Gastrocnemius medialis (tissue), 4 donors: Measurements from ENCODE around the gene PPP1R3D. TPM values are rescaled to one million over a fixed set of nuclear protein-coding genes. Genes with fewer than 3 reads are reported as not detected.

Experiments
- ATAC-seq, 2 donors: fragments of 150-250 bp; one replicate each; pipeline ENCODE4 v1.9.1; 2016
- DNase-seq, 2 donors: peaks; one replicate each; pipeline ENCODE4 v3.0.0-alpha.2; 2019
- H3K27ac ChIP-seq, 4 donors: fragments of 200-600 bp; sonication (generic); 1 replicate in 1 of 4; 2 replicates in 3 of 4; pipeline ENCODE4 v1.5.1; 2016 to 2018; ENCODE audit warnings: mild to moderate bottlenecking in 2 of 4, moderate library complexity in 1 of 4
- H3K27me3 ChIP-seq, 3 donors: fragments of 200-600 bp; sonication (generic) in 2 of 3; 1 replicate in 1 of 3; 2 replicates in 2 of 3; pipeline versions ENCODE4 v1.5.1 to v1.6.0; 2016 to 2019; ENCODE audit warnings: mild to moderate bottlenecking in 1 of 3, moderate library complexity in 1 of 3
- H3K36me3 ChIP-seq, 2 donors: fragments of 200-600 bp; sonication (generic) in 1 of 2; one replicate each; pipeline ENCODE4 v1.5.1; 2017 to 2018
- H3K4me1 ChIP-seq, 2 donors: fragments of 200-600 bp; sonication (generic) in 1 of 2; one replicate each; pipeline ENCODE4 v1.5.1; 2016 to 2017; ENCODE audit warnings: mild to moderate bottlenecking in 2 of 2
- H3K4me3 ChIP-seq, 4 donors: fragments of 200-600 bp; sonication (generic) in 3 of 4; 1 replicate in 1 of 4; 2 replicates in 3 of 4; pipeline ENCODE4 v1.5.1; 2016 to 2019; ENCODE audit warnings: mild to moderate bottlenecking in 2 of 4
- H3K9me3 ChIP-seq, 3 donors: fragments of 200-600 bp; sonication (generic) in 2 of 3; 1 replicate in 1 of 3; 2 replicates in 2 of 3; pipeline ENCODE4 v1.5.1; 2016 to 2019
- CTCF ChIP-seq, 5 experiments: fragments of 450-650 bp in 3 of 5; fragments of 200-600 bp in 2 of 5; sonication (generic) in 2 of 5; IDR thresholded peaks in 4 of 5; conservative IDR thresholded peaks in 1 of 5; 1 replicate in 4 of 5; 2 replicates in 1 of 5; pipeline ENCODE4 v1.5.1; 2016 to 2019; ENCODE audit warnings: antibody characterized with exemption in 5 of 5, mild to moderate bottlenecking in 3 of 5, moderate library complexity in 3 of 5
- POLR2A ChIP-seq, 2 donors: fragments of 450-650 bp; IDR thresholded peaks; one replicate each; pipeline ENCODE4 v1.6.1; 2017; ENCODE audit warnings: antibody characterized with exemption in 2 of 2, mild to moderate bottlenecking in 2 of 2, moderate library complexity in 2 of 2
- in situ Hi-C, 4 donors: fragments of 200-750 bp; cut with MboI; loops; one replicate each; pipeline versions ENCODE4 v1.15.0 to v1.8.0; 2017; ENCODE audit warnings: low sequenced_read_pairs in 4 of 4
- intact Hi-C: fragments of 100-400 bp; cut with DNase I; formaldehyde crosslinking; loops from one replicate; pipeline ENCODE4 v1.15.1; 2023; ENCODE audit warnings: low total_unique reads
- total RNA-seq, 4 donors: library from RNA; depleted of rRNA; stranded (reverse); fragments of >200 nt; gene quantifications; one replicate each; pipeline versions ENCODE4 v1.1.0 to v1.2.3, GENCODE V29; 2016

The PPP1R3D gene
- total RNA-seq, 4 donors from 2014 or later = 4.1 to 12.0 (median 10.8) TPM

DNA sequence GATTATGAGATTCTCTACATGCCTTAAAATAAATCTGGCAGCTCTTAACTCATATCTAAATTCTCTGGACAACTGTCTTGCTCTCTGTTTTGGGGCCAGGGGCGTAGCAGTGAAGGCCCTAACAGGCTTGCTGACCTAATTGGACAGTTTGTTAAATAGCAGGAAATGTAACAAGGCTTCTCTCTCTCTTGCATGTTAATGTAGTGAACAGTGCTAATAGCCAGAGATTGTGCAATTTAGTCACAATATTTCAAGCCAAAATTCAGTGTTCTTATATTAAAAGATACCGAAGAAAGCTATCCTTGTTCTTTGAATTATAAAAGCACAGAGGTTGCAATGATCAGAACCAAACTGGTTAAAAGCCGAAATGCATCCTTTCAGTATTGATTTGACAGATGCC, 3.0 kb downstream of the PPP1R3D start:
- intact Hi-C loops (no loop called here), in situ Hi-C loops (no loop called here)
- H3K27ac ChIP-seq = peak overlapping the region; percentile 91 to 99 (median 93)
- peak overlapping the region in 2 of 4 donors; percentile 30 to 90 for H3K4me3 ChIP-seq
- H3K36me3 ChIP-seq = no peaks in the 10 kb centered on the region
- ATAC-seq = no peak
- TF ChIP-seq POLR2A (IDR thresholded peaks at IDR 0.05) (no peak), CTCF (IDR thresholded peaks at IDR 0.05 in 4 of 5, conservative IDR thresholded peaks at IDR 0.05 in 1 of 5) (no peak)
- DNase-seq = no peak
- no peaks in the 10 kb centered on the region for H3K27me3 ChIP-seq
- no peaks in the 10 kb centered on the region for H3K9me3 ChIP-seq
- peaks cover 44 to 49% of the 10 kb centered on the region in 2 donors for H3K4me1 ChIP-seq

DNA sequence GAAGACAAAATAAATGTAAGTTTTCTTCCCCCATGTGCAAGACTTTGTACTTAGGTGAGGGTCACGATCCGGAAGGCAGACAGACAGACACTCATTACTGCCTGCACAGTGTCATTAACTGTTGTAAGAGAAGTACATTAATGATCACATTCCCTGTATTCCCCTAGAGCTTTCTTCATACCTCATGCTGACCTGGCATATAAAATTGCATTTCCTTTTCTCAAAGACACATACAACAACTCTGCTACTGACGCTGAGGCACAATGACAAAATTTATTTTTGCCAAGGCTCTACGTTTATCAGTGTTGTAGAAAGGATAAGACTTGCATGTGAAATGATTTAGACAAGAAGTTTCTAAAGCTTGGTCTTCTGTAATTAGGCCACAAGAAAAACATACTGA, 3.7 kb downstream of the PPP1R3D start:
- DNase-seq = no peak
- no peaks in the 10 kb centered on the region for H3K27me3 ChIP-seq
- TF ChIP-seq POLR2A (IDR thresholded peaks at IDR 0.05) (no peak), CTCF (IDR thresholded peaks at IDR 0.05 in 4 of 5, conservative IDR thresholded peaks at IDR 0.05 in 1 of 5) (no peak)
- no peaks in the 10 kb centered on the region for H3K9me3 ChIP-seq
- in situ Hi-C loops (no loop called here), intact Hi-C loops (no loop called here)
- no peak for ATAC-seq
- H3K36me3 ChIP-seq = no peaks in the 10 kb centered on the region
- peaks cover 37 to 42% of the 10 kb centered on the region in 2 donors for H3K4me1 ChIP-seq
- H3K4me3 ChIP-seq = peak overlapping the region in 1 of 4 donors; percentile 30
- H3K27ac ChIP-seq = peak overlapping the region; percentile 91 to 99 (median 93)

- Histone ChIP-seq H3K9me3 (no peaks in the 10 kb centered on the region), H3K27ac (peak overlapping the region in 1 of 4 donors; percentile 92), H3K4me3 (no peak overlapping the region), H3K36me3 (no peaks in the 10 kb centered on the region), H3K4me1 (peaks cover 32 to 36% of the 10 kb centered on the region in 2 donors), H3K27me3 (no peaks in the 10 kb centered on the region)
- no peak for DNase-seq
- intact Hi-C loops (no loop called here), in situ Hi-C loops (no loop called here)
- TF ChIP-seq CTCF (IDR thresholded peaks at IDR 0.05 in 4 of 5, conservative IDR thresholded peaks at IDR 0.05 in 1 of 5) (no peak), POLR2A (IDR thresholded peaks at IDR 0.05) (no peak)
- ATAC-seq = no peak
Observed at GRCh38 chr20:59935457-59936185, 4.5 kb downstream of the PPP1R3D start.

- in situ Hi-C loops = no loop called here
- intact Hi-C loops = loop anchor here (1.0 kb wide), 1 partner anchor 21 kb away; no protein-coding TSS in a partner anchor
Observed at GRCh38 chr20:59933849-59934585, 6.1 kb downstream of the PPP1R3D start.

More at GRCh38 chr20:59933849-59934585, 6.1 kb downstream of the PPP1R3D start:
- H3K4me1 ChIP-seq = peaks cover 28 to 32% of the 10 kb centered on the region in 2 donors
- no peaks in the 10 kb centered on the region for H3K36me3 ChIP-seq
- ATAC-seq (peak; percentile 60 to 71), DNase-seq (peak; percentile 60 to 76)
- H3K27ac ChIP-seq = peak overlapping the region; percentile 77 to 85 (median 84)
- peak overlapping the region; percentile 62 to 92 (median 86) for H3K4me3 ChIP-seq
- H3K9me3 ChIP-seq = no peaks in the 10 kb centered on the region
- TF ChIP-seq CTCF (IDR thresholded peaks at IDR 0.05 in 4 of 5, conservative IDR thresholded peaks at IDR 0.05 in 1 of 5) (peak; percentile 89 to 99 (median 96)), POLR2A (IDR thresholded peaks at IDR 0.05) (no peak)
- H3K27me3 ChIP-seq = no peaks in the 10 kb centered on the region
